GM23338 (cell line): ENCODE data around the gene MPP2.

Source experiments
- CREB1 ChIP-seq: fragments of 250-450 bp; sonication (Bioruptor Pico); IDR thresholded peaks from 2 replicates; pipeline ENCODE4 v1.5.0; 2020; ENCODE audit warnings: low read depth, mild to moderate bottlenecking, moderate library complexity
- CTCF ChIP-seq, 2 experiments: fragments of 200-600 bp in 1 of 2; sonication (generic) in 1 of 2; conservative IDR thresholded peaks; 2 replicates each; pipeline versions ENCODE4 v1.5.1 to v1.6.1; 2016 to 2017; ENCODE audit warnings: antibody characterized with exemption in 2 of 2, low read depth in 2 of 2, mild to moderate bottlenecking in 2 of 2, moderate library complexity in 1 of 2
- ETS1 ChIP-seq: IDR thresholded peaks from 2 replicates; pipeline ENCODE4 v1.6.1; 2016; ENCODE audit warnings: antibody characterized with exemption
- EZH2 ChIP-seq: fragments of 200-600 bp; sonication (generic); IDR thresholded peaks from one replicate; pipeline ENCODE4 v1.8.0; 2017; ENCODE audit warnings: antibody characterized with exemption, mild to moderate bottlenecking, low read depth; ENCODE audit not compliant: unreplicated experiment
- EZH2phosphoT487 ChIP-seq: fragments of 200-600 bp; sonication (generic); IDR thresholded peaks from one replicate; pipeline ENCODE4 v1.8.1; 2018; ENCODE audit warnings: antibody characterized with exemption; ENCODE audit not compliant: unreplicated experiment
- POLR2AphosphoS5 ChIP-seq: IDR thresholded peaks from 2 replicates; pipeline ENCODE4 v1.6.1; 2016; ENCODE audit warnings: antibody characterized with exemption, low read depth
- ZNF331 ChIP-seq: fragments of 250-450 bp; sonication (Bioruptor Pico); IDR thresholded peaks from 2 replicates; pipeline ENCODE4 v1.5.0; 2020; ENCODE audit warnings: low read depth, mild to moderate bottlenecking, moderate library complexity
- TF ChIP-seq, protein P1 (sequence below): IDR thresholded peaks from one replicate; pipeline ENCODE4 v1.6.1; 2018; ENCODE audit warnings: antibody characterized with exemption; ENCODE audit not compliant: unreplicated experiment

DNA sequence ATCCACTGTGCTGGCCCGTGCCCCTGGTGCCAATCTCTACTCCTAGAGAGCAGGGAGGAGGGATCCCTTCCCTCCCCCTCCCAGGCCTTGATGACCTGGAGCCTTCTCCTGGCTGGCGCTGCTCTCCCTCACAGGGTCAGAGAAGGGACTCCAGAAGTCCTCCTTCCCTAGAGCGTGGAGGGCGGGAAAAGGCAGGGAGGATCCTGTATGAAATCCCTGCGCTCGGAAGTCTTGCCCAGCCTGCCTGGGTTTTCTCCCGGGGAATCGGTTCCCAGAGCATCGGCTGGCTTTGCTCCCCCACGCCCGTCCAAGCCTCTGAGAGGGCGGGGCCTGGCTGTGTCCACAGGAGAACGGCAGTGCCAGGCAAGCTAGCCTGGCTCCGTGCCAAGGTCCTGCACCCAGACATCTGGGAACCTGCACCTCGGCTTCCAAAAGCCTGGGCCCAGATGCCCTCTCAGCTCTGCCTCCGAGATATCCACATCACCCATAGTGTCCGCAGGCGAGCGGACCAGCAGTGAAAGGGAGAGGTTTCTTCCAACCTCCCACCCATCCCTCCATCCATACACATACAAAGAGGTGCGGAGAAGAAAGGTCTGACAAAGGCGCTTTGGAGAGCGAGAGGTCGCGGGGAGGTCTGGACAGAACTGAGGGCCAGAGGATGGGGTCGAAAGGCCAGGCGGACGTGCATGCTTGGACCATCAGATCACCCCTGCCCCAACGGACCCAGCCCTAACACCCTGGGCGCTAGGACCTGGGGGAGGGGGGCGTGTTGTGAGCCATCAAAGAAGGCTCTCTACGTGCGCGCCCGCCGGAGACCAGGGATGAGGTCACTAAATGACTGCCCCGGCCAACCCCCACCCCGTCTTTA is 1.1 kb downstream of the MPP2 start:
- TF ChIP-seq POLR2AphosphoS5 (no peak), CTCF (conservative IDR thresholded peaks at IDR 0.05; ENCODE audit: low read depth in 2 of 2) (no peak), EZH2phosphoT487 (no peak), EZH2 (no peak), ETS1 (no peak), CREB1 (CRISPR knock-in tag) (peak; percentile 79), ZNF331 (no peak)
- TF ChIP-seq, protein P1, sequence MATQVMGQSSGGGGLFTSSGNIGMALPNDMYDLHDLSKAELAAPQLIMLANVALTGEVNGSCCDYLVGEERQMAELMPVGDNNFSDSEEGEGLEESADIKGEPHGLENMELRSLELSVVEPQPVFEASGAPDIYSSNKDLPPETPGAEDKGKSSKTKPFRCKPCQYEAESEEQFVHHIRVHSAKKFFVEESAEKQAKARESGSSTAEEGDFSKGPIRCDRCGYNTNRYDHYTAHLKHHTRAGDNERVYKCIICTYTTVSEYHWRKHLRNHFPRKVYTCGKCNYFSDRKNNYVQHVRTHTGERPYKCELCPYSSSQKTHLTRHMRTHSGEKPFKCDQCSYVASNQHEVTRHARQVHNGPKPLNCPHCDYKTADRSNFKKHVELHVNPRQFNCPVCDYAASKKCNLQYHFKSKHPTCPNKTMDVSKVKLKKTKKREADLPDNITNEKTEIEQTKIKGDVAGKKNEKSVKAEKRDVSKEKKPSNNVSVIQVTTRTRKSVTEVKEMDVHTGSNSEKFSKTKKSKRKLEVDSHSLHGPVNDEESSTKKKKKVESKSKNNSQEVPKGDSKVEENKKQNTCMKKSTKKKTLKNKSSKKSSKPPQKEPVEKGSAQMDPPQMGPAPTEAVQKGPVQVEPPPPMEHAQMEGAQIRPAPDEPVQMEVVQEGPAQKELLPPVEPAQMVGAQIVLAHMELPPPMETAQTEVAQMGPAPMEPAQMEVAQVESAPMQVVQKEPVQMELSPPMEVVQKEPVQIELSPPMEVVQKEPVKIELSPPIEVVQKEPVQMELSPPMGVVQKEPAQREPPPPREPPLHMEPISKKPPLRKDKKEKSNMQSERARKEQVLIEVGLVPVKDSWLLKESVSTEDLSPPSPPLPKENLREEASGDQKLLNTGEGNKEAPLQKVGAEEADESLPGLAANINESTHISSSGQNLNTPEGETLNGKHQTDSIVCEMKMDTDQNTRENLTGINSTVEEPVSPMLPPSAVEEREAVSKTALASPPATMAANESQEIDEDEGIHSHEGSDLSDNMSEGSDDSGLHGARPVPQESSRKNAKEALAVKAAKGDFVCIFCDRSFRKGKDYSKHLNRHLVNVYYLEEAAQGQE = no peak
